Activated CD4-positive, alpha-beta T cell treated with anti-CD3 and anti-CD28 coated beads, Interleukin-2, amount 10 ng/mL, durations not matched to agents 7 days and 5 days (primary cell): ENCODE results near the gene VLDLR. TPM values are rescaled to one million over a fixed set of nuclear protein-coding genes. Genes with fewer than 3 reads are reported as not detected.
"Not testable (repeated sequence)": the region's sequence is repeated elsewhere in the genome, so short reads cannot be mapped to it uniquely, and the experiment has no call there.

Experiments
- CTCF ChIA-PET: fragments of 350-600 bp; sonication (Branson Sonifier 250); formaldehyde crosslinking; loops from one replicate; lab custom pipeline; 2021; ENCODE audit warnings: antibody characterized with exemption; lab: Charles Lee
- POLR2A ChIA-PET: fragments of 350-600 bp; sonication (Branson Sonifier 250); formaldehyde crosslinking; loops from one replicate; lab custom pipeline; 2021; ENCODE audit warnings: antibody characterized with exemption; lab: Charles Lee
- DNase-seq: peaks from one replicate; pipeline ENCODE4 v3.0.0-alpha.2; 2020
- H3K27ac Mint-ChIP-seq: one replicate; pipeline ENCODE4 v1.8.0; 2021; ENCODE audit warnings: mild to moderate bottlenecking, moderate library complexity, mixed read lengths
- H3K27me3 Mint-ChIP-seq: one replicate; pipeline ENCODE4 v1.8.0; 2021; ENCODE audit warnings: mixed read lengths
- H3K36me3 Mint-ChIP-seq: one replicate; pipeline ENCODE4 v1.8.0; 2021; ENCODE audit warnings: low read depth, mixed read lengths
- H3K4me1 Mint-ChIP-seq: one replicate; pipeline ENCODE4 v1.8.0; 2021; ENCODE audit warnings: mixed read lengths
- H3K4me3 Mint-ChIP-seq: one replicate; pipeline ENCODE4 v1.8.0; 2021; ENCODE audit warnings: mild to moderate bottlenecking, moderate library complexity, mixed read lengths
- H3K9me3 Mint-ChIP-seq: one replicate; pipeline ENCODE4 v1.8.0; 2021; ENCODE audit warnings: mixed read lengths
- total RNA-seq, 2 experiments: library from RNA; stranded (reverse); gene quantifications; one replicate each; pipeline ENCODE4 v1.2.3, GENCODE V29; 2021

Gene VLDLR
- total RNA-seq, 2 experiments from 2014 or later, result 3.7 to 3.9 TPM

- H3K4me1 Mint-ChIP-seq, result no peaks in the 10 kb centered on the region
- no peaks in the 10 kb centered on the region for H3K36me3 Mint-ChIP-seq
- ChIA-PET POLR2A (no interaction called here), CTCF (no interaction called here)
- DNase-seq, result no peak
- no peak overlapping the region for H3K27ac Mint-ChIP-seq
- H3K9me3 Mint-ChIP-seq, result no peaks in the 10 kb centered on the region
- no peaks in the 10 kb centered on the region for H3K27me3 Mint-ChIP-seq
- H3K4me3 Mint-ChIP-seq, result no peak overlapping the region
Observed at GRCh38 chr9:2677915-2678889, 56.6 kb downstream of the VLDLR start.

- no peaks in the 10 kb centered on the region for H3K9me3 Mint-ChIP-seq
- CTCF ChIA-PET, result interaction anchor here (1.1 kb wide), 1 partner anchor 21 kb away, joined by 4 read pairs; no protein-coding TSS in a partner anchor
- H3K27me3 Mint-ChIP-seq, result no peaks in the 10 kb centered on the region
- no peaks in the 10 kb centered on the region for H3K36me3 Mint-ChIP-seq
- no peak for DNase-seq
- H3K27ac Mint-ChIP-seq, result no peak overlapping the region
- H3K4me1 Mint-ChIP-seq, result no peaks in the 10 kb centered on the region
- POLR2A ChIA-PET, result no interaction called here
- no peak overlapping the region for H3K4me3 Mint-ChIP-seq
Observed at GRCh38 chr9:2679011-2679410, 57.4 kb downstream of the VLDLR start.

DNA sequence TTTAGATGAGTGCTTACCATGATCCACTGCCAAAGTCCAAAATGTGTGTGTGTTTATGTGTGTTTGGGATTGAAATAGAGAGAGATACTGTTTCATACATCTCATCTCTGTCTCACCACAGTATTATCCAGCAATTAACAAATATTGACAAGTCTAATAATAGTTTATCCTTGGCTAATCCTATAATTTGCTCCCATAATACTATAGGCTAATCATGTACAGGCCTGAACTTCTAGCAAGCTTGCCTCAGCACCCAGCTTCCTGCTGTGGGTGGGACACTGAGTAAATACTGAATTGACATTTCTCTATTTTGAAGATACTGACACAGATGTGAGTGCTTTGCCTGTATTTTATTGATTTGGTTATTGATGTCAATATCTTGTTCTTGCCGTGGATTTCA, 60.4 kb downstream of the VLDLR start:
- Mint-ChIP-seq H3K27me3 (no peaks in the 10 kb centered on the region), H3K4me1 (no peaks in the 10 kb centered on the region), H3K9me3 (no peaks in the 10 kb centered on the region), H3K36me3 (no peaks in the 10 kb centered on the region), H3K27ac (no peak overlapping the region), H3K4me3 (no peak overlapping the region)
- ChIA-PET POLR2A (no interaction called here), CTCF (no interaction called here)
- no peak for DNase-seq

DNA sequence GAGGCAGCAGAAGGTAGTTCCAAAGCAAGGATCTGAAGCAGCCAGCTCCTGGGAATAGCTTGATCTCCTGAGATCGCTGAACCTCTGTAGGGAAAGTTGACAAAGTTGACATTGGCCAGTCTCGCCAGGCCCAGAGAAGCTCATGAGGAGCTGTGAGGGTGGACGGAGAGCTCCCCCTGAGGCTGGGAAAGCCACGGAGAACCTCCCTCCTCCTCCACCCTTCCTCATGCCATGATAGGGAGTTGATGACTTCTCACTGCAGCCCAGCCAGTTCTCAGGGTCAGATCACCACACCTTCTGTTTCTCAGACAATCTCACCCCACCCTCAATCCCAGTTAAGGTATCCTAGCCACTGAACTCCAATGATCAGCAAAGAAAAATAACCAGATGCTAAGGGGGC, 65.3 kb downstream of the VLDLR start:
- no peaks in the 10 kb centered on the region for H3K36me3 Mint-ChIP-seq
- no peaks in the 10 kb centered on the region for H3K4me1 Mint-ChIP-seq
- H3K27ac Mint-ChIP-seq, result no peak overlapping the region
- H3K4me3 Mint-ChIP-seq, result no peak overlapping the region
- POLR2A ChIA-PET, result no interaction called here
- no peak for DNase-seq
- H3K27me3 Mint-ChIP-seq, result no peaks in the 10 kb centered on the region
- CTCF ChIA-PET, result no interaction called here
- no peaks in the 10 kb centered on the region for H3K9me3 Mint-ChIP-seq

GRCh38 chr9:2688636-2689035, 67.0 kb downstream of the VLDLR start:
- H3K9me3 Mint-ChIP-seq, result no peaks in the 10 kb centered on the region
- no peaks in the 10 kb centered on the region for H3K27me3 Mint-ChIP-seq

DNA sequence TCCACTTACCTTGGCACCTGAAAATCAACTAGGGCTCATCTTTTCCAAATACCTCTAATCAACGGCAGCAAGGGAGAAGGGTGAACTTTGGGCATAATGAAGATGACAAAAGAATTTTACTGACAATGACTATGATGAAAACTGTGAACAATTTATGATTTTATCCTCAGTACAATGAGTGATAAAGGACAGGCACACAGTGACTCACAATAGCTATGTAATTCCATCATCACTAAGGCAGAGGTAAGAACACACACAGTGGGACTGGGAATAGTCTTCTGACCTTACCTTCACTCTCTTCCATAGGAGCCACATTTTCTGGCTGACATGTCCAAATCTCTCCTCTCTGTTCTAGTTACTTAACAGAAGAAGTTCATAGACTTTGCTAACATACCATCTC, 69.6 kb downstream of the VLDLR start:
- Mint-ChIP-seq H3K4me3 (no peak overlapping the region), H3K36me3 (no peaks in the 10 kb centered on the region), H3K9me3 (no peaks in the 10 kb centered on the region), H3K27me3 (no peaks in the 10 kb centered on the region), H3K27ac (no peak overlapping the region), H3K4me1 (no peaks in the 10 kb centered on the region)
- POLR2A ChIA-PET, result no interaction called here
- no peak for DNase-seq
- CTCF ChIA-PET, result no interaction called here

More at GRCh38 chr9:2688636-2689035, 67.0 kb downstream of the VLDLR start:
- Mint-ChIP-seq H3K4me1 (no peaks in the 10 kb centered on the region), H3K36me3 (no peaks in the 10 kb centered on the region), H3K27ac (no peak overlapping the region), H3K4me3 (no peak overlapping the region)
- DNase-seq, result no peak
- CTCF ChIA-PET, result interaction anchor here (0.6 to 0.8 kb wide), 2 partner anchors 22 to 33 kb away, joined by 3 read pairs; no protein-coding TSS in a partner anchor
- POLR2A ChIA-PET, result no interaction called here

GRCh38 chr9:2691626-2692025, 70.0 kb downstream of the VLDLR start:
- Mint-ChIP-seq H3K36me3 (no peaks in the 10 kb centered on the region), H3K9me3 (no peaks in the 10 kb centered on the region), H3K4me3 (no peak overlapping the region), H3K4me1 (no peaks in the 10 kb centered on the region), H3K27ac (no peak overlapping the region), H3K27me3 (no peaks in the 10 kb centered on the region)
- POLR2A ChIA-PET, result no interaction called here
- CTCF ChIA-PET, result no interaction called here
- DNase-seq, result no peak

DNA sequence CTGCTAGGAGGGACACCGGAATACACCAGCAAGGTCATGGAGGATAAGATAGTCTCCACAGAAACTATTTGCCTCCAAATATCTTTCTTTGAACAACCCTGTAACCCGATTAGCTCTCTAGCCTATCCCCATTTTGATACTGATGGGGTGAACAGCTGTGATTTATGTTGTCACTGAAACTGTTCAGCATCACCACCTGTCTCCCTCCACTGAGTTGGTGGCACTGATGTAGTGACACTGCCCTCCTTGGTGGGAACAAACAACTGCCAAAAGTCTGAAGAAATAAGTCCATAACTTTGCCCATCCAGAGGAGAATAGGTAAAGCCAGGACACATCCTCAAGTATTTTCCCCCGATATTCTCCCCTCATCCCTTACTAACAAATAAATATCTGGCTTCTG, 71.5 kb downstream of the VLDLR start:
- Mint-ChIP-seq H3K4me1 (no peaks in the 10 kb centered on the region), H3K36me3 (no peaks in the 10 kb centered on the region), H3K27me3 (no peaks in the 10 kb centered on the region), H3K9me3 (no peaks in the 10 kb centered on the region), H3K27ac (no peak overlapping the region), H3K4me3 (no peak overlapping the region)
- DNase-seq, result no peak
- CTCF ChIA-PET, result no interaction called here
- POLR2A ChIA-PET, result no interaction called here

DNA sequence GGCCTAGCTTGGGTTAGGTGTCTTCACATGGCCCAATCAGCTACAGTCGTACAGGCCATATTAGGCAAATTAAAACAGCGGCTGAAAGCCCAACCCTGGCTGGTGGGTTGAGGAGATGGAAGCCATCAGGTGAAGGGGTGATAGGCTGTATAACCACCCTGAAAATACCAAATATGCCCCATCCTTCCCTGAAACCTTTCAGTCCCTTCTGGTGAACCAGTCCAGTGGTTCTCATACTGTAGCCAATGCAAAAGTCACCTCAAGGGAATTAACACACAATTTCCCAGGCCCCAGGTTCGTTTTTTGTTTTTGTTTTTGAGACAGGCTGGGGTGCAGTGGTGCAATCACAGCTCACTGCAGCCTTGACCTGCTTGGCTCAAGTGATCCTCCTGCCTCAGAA, 75.9 kb downstream of the VLDLR start:
- Mint-ChIP-seq H3K36me3 (no peaks in the 10 kb centered on the region), H3K4me3 (no peak overlapping the region), H3K4me1 (no peaks in the 10 kb centered on the region), H3K9me3 (no peaks in the 10 kb centered on the region), H3K27ac (no peak overlapping the region), H3K27me3 (no peaks in the 10 kb centered on the region)
- POLR2A ChIA-PET, result no interaction called here
- CTCF ChIA-PET, result no interaction called here
- DNase-seq, result no peak

DNA sequence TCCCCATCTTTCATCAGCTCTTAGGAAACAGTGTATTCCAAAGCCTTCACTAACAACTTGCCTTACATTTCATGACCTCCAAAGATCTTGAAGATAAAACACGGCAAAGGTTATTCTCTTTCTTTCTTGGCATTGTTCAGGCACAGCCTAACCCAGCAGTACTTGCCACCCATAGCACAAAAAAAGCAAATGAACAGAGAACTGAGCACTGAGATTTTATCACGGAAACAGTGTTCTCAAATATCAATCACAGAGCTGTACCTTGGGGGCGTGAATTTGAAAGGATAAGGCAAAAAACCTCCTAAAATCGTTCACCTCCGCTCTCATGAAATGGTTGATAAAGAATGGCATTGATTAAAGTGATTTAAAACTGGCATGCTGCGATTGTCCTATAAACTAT, 78.8 kb downstream of the VLDLR start:
- ChIA-PET POLR2A (no interaction called here), CTCF (interaction anchor here (1.0 kb wide), 1 partner anchor 28 kb away, joined by 3 read pairs; no protein-coding TSS in a partner anchor)
- Mint-ChIP-seq H3K9me3 (no peaks in the 10 kb centered on the region), H3K4me3 (no peak overlapping the region), H3K27ac (no peak overlapping the region), H3K36me3 (no peaks in the 10 kb centered on the region), H3K27me3 (no peaks in the 10 kb centered on the region), H3K4me1 (no peaks in the 10 kb centered on the region)
- DNase-seq, result no peak

DNA sequence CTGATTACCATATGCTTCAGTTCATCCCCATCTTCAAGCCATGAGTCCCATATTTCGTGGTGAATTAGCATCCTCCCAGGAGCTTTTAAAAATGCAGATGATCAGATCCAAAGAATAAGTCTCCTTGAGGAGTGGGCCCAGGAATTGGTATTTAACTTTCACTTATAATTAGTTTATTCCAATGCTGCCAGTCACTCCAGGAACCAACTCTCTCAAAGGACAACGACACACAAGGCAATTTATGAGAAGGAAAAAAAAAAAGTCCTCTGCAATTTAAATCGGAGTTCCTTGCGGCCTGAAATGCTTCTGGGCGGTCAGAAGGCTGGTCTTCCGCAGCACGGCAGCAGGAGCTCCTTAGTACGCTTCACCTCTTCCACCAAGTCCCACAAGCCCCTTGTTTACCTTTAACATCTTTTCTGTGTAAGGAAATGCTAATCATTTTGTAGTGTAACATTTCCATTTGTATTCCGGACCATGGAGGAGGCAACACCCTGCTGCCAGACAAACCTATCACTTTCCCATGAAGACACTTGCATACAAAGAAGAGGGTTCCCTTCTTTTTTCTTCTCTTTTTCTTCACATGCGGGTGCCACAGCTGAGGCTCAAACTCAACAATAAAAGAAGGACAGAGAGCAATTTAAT, 79.4 kb downstream of the VLDLR start:
- no peak overlapping the region for H3K27ac Mint-ChIP-seq
- CTCF ChIA-PET, result interaction anchor here (0.6 kb wide), 1 partner anchor 25 kb away, joined by 5 read pairs; no protein-coding TSS in a partner anchor
- H3K4me1 Mint-ChIP-seq, result no peaks in the 10 kb centered on the region
- no peak for DNase-seq
- POLR2A ChIA-PET, result no interaction called here
- no peak overlapping the region for H3K4me3 Mint-ChIP-seq
- no peaks in the 10 kb centered on the region for H3K9me3 Mint-ChIP-seq
- H3K36me3 Mint-ChIP-seq, result no peaks in the 10 kb centered on the region
- H3K27me3 Mint-ChIP-seq, result no peaks in the 10 kb centered on the region

GRCh38 chr9:2704504-2704903, 82.9 kb downstream of the VLDLR start:
- Mint-ChIP-seq H3K4me3 (no peak overlapping the region), H3K4me1 (no peaks in the 10 kb centered on the region), H3K27ac (no peak overlapping the region), H3K27me3 (no peaks in the 10 kb centered on the region), H3K36me3 (no peaks in the 10 kb centered on the region), H3K9me3 (no peaks in the 10 kb centered on the region)
- CTCF ChIA-PET, result no interaction called here
- POLR2A ChIA-PET, result no interaction called here
- no peak for DNase-seq

DNA sequence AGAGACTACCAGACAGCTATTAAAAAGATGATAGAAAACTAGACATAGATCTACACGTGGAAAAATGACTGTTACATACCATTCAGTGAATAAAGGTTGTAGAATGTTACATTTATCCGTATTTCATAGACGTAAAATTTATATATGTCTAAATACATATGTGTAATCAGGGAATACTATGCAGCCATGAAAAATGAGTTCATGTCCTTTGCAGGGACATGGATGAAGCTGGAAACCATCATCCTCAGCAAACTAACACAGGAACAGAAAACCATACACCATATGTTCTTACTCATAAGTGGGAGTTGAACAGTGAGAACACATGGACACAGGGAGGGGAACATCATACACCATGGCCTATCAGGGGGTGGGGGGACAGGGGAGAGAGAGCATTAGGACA, 85.7 kb downstream of the VLDLR start:
- H3K27me3 Mint-ChIP-seq, H3K4me3 Mint-ChIP-seq, H3K36me3 Mint-ChIP-seq, H3K4me1 Mint-ChIP-seq, POLR2A ChIA-PET, DNase-seq, H3K27ac Mint-ChIP-seq, H3K9me3 Mint-ChIP-seq, CTCF ChIA-PET: not testable (repeated sequence)
